ENCODE data around the gene B9D1. TPM values are rescaled to one million over a fixed set of nuclear protein-coding genes. Genes with fewer than 3 reads are reported as not detected.
A peak's percentile ranks its signal among the peaks of the same experiment; 100 is the strongest.

B9D1 gene
- total RNA-seq, 1 experiment from 2014 or later: 31.9 TPM

DNA sequence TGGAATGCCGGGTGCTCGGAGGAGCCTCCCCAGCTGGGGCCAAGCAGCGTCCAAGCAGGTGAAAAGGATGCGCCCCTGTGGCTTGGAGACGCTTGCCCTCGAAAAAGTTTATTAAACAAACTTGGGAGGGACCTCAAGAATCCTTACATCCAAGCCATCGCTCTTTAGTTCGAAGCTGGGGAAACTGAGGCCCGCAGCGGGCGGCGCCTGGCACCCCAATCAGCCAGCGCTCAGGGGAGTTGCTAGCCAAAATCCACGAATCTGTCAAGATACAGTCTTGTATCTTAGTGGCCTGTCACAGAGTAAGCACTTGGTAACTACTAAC lies 553 bp upstream of the B9D1 start:
- H3K27ac Mint-ChIP-seq: no peak overlapping the region
- DNase-seq (ENCODE audit: low spot score): no peak
- H3K9me3 Mint-ChIP-seq: no peaks in the 10 kb centered on the region

More for the DNA sequence above, 553 bp upstream of the B9D1 start:
- Mint-ChIP-seq H3K4me1 (peaks cover 22% of the 10 kb centered on the region), H3K27me3 (ENCODE audit: low read depth) (no peaks in the 10 kb centered on the region), H3K36me3 (peaks cover 15% of the 10 kb centered on the region), H3K4me3 (peak overlapping the region; percentile 83)
- ATAC-seq: no peak
- ChIA-PET CTCF (interaction anchor here (0.6 to 5.4 kb wide), 66 partner anchors 9 to 647 kb away, joined by 3 to 91 read pairs (median 4); partner anchors contain the start of genes ALDH3A2, MAPK7, MFAP4 and RNF112), POLR2A (interaction anchor here (0.9 to 1.8 kb wide), 4 partner anchors 15 to 382 kb away, joined by 3 to 14 read pairs (median 4); partner anchors contain the start of gene MAPK7)
- TF ChIP-seq FOXK1 (CRISPR knock-in tag; IDR thresholded peaks at IDR 0.05) (no peak), PRRX2 (CRISPR knock-in tag; IDR thresholded peaks at IDR 0.05) (no peak), FOXJ3 (CRISPR knock-in tag; IDR thresholded peaks at IDR 0.05; ENCODE audit: borderline replicate concordance) (no peak), NFYB (CRISPR knock-in tag; conservative IDR thresholded peaks at IDR 0.05; ENCODE audit: low read depth) (no peak), CREM (CRISPR knock-in tag; IDR thresholded peaks at IDR 0.05) (no peak), ZBTB43 (CRISPR knock-in tag; IDR thresholded peaks at IDR 0.05) (0 out of 2 replicates have a peak, but pooled peaks have one; percentile 61), MYBL2 (CRISPR knock-in tag; IDR thresholded peaks at IDR 0.05) (0 out of 2 replicates have a peak, but pooled peaks have one; percentile 7), FOXP4 (CRISPR knock-in tag; IDR thresholded peaks at IDR 0.05) (no peak), ZNF317 (CRISPR knock-in tag; IDR thresholded peaks at IDR 0.05; ENCODE audit: borderline replicate concordance, low read depth) (no peak), FOXP1 (CRISPR knock-in tag; IDR thresholded peaks at IDR 0.05; ENCODE audit: borderline replicate concordance) (no peak), NR3C1 (CRISPR knock-in tag; conservative IDR thresholded peaks at IDR 0.05; ENCODE audit: low read depth) (no peak), ATF6 (CRISPR knock-in tag; IDR thresholded peaks at IDR 0.05) (no peak)
- TF ChIP-seq, protein P1, sequence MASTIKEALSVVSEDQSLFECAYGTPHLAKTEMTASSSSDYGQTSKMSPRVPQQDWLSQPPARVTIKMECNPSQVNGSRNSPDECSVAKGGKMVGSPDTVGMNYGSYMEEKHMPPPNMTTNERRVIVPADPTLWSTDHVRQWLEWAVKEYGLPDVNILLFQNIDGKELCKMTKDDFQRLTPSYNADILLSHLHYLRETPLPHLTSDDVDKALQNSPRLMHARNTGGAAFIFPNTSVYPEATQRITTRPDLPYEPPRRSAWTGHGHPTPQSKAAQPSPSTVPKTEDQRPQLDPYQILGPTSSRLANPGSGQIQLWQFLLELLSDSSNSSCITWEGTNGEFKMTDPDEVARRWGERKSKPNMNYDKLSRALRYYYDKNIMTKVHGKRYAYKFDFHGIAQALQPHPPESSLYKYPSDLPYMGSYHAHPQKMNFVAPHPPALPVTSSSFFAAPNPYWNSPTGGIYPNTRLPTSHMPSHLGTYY (CRISPR knock-in tag; IDR thresholded peaks at IDR 0.05): no peak
- TF ChIP-seq, protein P2, sequence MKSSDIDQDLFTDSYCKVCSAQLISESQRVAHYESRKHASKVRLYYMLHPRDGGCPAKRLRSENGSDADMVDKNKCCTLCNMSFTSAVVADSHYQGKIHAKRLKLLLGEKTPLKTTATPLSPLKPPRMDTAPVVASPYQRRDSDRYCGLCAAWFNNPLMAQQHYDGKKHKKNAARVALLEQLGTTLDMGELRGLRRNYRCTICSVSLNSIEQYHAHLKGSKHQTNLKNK (CRISPR knock-in tag; IDR thresholded peaks at IDR 0.05): no peak
- TF ChIP-seq, protein P3, sequence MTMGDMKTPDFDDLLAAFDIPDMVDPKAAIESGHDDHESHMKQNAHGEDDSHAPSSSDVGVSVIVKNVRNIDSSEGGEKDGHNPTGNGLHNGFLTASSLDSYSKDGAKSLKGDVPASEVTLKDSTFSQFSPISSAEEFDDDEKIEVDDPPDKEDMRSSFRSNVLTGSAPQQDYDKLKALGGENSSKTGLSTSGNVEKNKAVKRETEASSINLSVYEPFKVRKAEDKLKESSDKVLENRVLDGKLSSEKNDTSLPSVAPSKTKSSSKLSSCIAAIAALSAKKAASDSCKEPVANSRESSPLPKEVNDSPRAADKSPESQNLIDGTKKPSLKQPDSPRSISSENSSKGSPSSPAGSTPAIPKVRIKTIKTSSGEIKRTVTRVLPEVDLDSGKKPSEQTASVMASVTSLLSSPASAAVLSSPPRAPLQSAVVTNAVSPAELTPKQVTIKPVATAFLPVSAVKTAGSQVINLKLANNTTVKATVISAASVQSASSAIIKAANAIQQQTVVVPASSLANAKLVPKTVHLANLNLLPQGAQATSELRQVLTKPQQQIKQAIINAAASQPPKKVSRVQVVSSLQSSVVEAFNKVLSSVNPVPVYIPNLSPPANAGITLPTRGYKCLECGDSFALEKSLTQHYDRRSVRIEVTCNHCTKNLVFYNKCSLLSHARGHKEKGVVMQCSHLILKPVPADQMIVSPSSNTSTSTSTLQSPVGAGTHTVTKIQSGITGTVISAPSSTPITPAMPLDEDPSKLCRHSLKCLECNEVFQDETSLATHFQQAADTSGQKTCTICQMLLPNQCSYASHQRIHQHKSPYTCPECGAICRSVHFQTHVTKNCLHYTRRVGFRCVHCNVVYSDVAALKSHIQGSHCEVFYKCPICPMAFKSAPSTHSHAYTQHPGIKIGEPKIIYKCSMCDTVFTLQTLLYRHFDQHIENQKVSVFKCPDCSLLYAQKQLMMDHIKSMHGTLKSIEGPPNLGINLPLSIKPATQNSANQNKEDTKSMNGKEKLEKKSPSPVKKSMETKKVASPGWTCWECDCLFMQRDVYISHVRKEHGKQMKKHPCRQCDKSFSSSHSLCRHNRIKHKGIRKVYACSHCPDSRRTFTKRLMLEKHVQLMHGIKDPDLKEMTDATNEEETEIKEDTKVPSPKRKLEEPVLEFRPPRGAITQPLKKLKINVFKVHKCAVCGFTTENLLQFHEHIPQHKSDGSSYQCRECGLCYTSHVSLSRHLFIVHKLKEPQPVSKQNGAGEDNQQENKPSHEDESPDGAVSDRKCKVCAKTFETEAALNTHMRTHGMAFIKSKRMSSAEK (CRISPR knock-in tag; IDR thresholded peaks at IDR 0.05; ENCODE audit: borderline replicate concordance): no peak
- TF ChIP-seq, protein P4, sequence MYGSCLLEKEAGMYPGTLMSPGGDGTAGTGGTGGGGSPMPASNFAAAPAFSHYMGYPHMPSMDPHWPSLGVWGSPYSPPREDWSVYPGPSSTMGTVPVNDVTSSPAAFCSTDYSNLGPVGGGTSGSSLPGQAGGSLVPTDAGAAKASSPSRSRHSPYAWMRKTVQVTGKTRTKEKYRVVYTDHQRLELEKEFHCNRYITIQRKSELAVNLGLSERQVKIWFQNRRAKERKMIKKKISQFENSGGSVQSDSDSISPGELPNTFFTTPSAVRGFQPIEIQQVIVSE (CRISPR knock-in tag; IDR thresholded peaks at IDR 0.05; ENCODE audit: borderline replicate concordance): no peak

Data from WTC11 (cell line).